Measurements from ENCODE around the gene EHF. TPM values are rescaled to one million over a fixed set of nuclear protein-coding genes. Genes with fewer than 3 reads are reported as not detected.

The EHF gene
- total and polyA plus RNA-seq, 9 of the 15 experiments (the other 6 are each of a cell fraction or from before 2014, with no cell fraction given): 0.04 to 0.54 (median 0.37) TPM

DNA sequence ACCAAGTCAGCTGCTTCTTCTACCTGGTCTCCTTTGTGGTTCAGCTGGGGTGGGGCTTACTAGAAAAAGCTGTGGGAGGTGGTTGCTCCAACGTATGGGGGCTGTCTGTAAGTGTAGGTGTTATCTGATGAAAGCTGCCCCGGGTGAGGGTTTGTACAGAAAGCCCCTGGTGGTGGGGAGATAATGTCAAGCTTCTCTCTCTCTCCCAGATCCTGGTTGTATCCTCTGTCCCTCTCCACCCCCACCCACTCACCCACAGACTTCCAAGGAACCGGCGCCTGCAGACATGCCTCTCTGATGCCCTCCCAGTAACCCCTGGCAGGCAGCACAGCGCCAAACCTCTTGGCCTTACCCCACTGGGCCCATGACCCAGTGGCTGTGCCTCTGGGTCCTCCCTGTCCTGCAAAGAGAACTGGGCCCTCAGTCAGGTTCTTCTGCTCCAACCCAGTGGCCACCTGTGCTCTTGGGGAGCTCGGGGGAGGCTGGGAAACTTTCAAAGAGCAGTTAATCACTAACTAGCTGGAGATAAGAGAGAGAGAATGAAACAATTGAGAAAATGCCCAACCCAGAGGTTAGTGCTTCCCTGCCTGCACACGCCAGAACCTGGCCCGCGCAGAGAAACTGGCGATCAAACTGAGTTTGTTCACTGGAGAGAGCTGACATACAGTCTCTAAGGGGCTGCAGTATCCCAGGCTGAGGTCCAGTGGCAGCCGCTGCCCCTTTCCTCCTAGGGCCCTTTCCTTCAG lies 20.4 kb upstream of the EHF start (continued):
- no peak for TF ChIP-seq ZBTB40 (IDR thresholded peaks at IDR 0.05)
- no peak for TF ChIP-seq ZBTB40 (CRISPR knock-in tag; IDR thresholded peaks at IDR 0.05)
- 0 out of 2 replicates have a peak, but pooled peaks have one; percentile 16 for TF ChIP-seq POLR2G (IDR thresholded peaks at IDR 0.05; ENCODE audit: low read depth, low read length)
- no peak for TF ChIP-seq HEY1 (CRISPR knock-in tag; IDR thresholded peaks at IDR 0.05; ENCODE audit: borderline replicate concordance)
- no peak for TF ChIP-seq SREBF1 (IDR thresholded peaks at IDR 0.05; ENCODE audit: borderline replicate concordance, low read depth, low read length)
- TF ChIP-seq NCOA4 (IDR thresholded peaks at IDR 0.05; ENCODE audit: partially characterized antibody): no peak
- no peak for TF ChIP-seq DEAF1 (CRISPR knock-in tag; IDR thresholded peaks at IDR 0.05)
- TF ChIP-seq ZEB2 (IDR thresholded peaks at IDR 0.05): peak; percentile 92
- no peak for TF ChIP-seq SAFB (IDR thresholded peaks at IDR 0.05; ENCODE audit: borderline replicate concordance, low read depth, low read length)
- TF ChIP-seq, protein P1, sequence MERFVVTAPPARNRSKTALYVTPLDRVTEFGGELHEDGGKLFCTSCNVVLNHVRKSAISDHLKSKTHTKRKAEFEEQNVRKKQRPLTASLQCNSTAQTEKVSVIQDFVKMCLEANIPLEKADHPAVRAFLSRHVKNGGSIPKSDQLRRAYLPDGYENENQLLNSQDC (CRISPR knock-in tag; IDR thresholded peaks at IDR 0.05): no peak
- TF ChIP-seq VEZF1 (CRISPR knock-in tag; IDR thresholded peaks at IDR 0.05): peak; percentile 79
- no peak for TF ChIP-seq ELF1 (tag; IDR thresholded peaks at IDR 0.05)
- TF ChIP-seq ZNF212 (CRISPR knock-in tag; IDR thresholded peaks at IDR 0.05): no peak
- TF ChIP-seq HDAC2 (IDR thresholded peaks at IDR 0.05): peak; percentile 65

All from K562 (cell line).